Mesenchymal stem cell (in vitro differentiated cells and primary cell): ENCODE measurements around the gene IL1A.

Experiments
- DNase-seq: peaks from one replicate; pipeline ENCODE4 v3.0.0-alpha.2; 2013
- H2AFZ ChIP-seq: one replicate; pipeline ENCODE4 v1.6.1; 2013; ENCODE audit warnings: low read depth, mild to moderate bottlenecking, control low read depth, inconsistent platforms, low read length, moderate library complexity
- H2AK5ac ChIP-seq: 2 replicates; pipeline ENCODE4 v1.6.1; 2013; ENCODE audit warnings: low read length, moderate library complexity, mild to moderate bottlenecking, inconsistent platforms; ENCODE audit not compliant: severe bottlenecking
- H2BK120ac ChIP-seq: one replicate; pipeline ENCODE4 v1.6.1; 2013; ENCODE audit warnings: low read depth, mild to moderate bottlenecking, inconsistent platforms, low read length, moderate library complexity
- H2BK12ac ChIP-seq, 2 experiments: one replicate each; pipeline ENCODE4 v1.6.1; 2013; ENCODE audit warnings: inconsistent platforms in 2 of 2, low read length in 2 of 2, mild to moderate bottlenecking in 2 of 2, moderate library complexity in 2 of 2, control low read depth in 1 of 2
- H2BK15ac ChIP-seq: one replicate; pipeline ENCODE4 v1.6.1; 2013; ENCODE audit warnings: mild to moderate bottlenecking, low read depth, inconsistent platforms; ENCODE audit not compliant: poor library complexity, severe bottlenecking
- H2BK5ac ChIP-seq: 2 replicates; pipeline ENCODE4 v1.6.1; 2013; ENCODE audit warnings: low read depth, mild to moderate bottlenecking, low read length, control low read depth, inconsistent platforms; ENCODE audit not compliant: poor library complexity, severe bottlenecking
- H3K14ac ChIP-seq, 2 experiments: one replicate each; pipeline ENCODE4 v1.6.1; 2013; ENCODE audit warnings: inconsistent platforms in 2 of 2, low read length in 2 of 2, control low read depth in 1 of 2, mild to moderate bottlenecking in 1 of 2, moderate library complexity in 1 of 2
- H3K18ac ChIP-seq, 2 experiments: one replicate each; pipeline ENCODE4 v1.6.1; 2013; ENCODE audit warnings: inconsistent platforms in 2 of 2, low read length in 2 of 2, control low read depth in 1 of 2, low read depth in 1 of 2, mild to moderate bottlenecking in 1 of 2
- H3K23ac ChIP-seq, 2 experiments: one replicate each; pipeline ENCODE4 v1.6.1; 2013; ENCODE audit warnings: inconsistent platforms in 2 of 2, low read length in 2 of 2, mild to moderate bottlenecking in 2 of 2, moderate library complexity in 2 of 2, control low read depth in 1 of 2
- H3K27ac ChIP-seq: 2 replicates; pipeline ENCODE4 v1.5.1; 2013; ENCODE audit warnings: mild to moderate bottlenecking, moderate library complexity, low read length, control low read depth, inconsistent platforms; ENCODE audit not compliant: poor library complexity, severe bottlenecking
- H3K27me3 ChIP-seq, 2 experiments: 2 replicates each; pipeline versions ENCODE4 v1.6.1 to v1.7.0; 2013; ENCODE audit warnings: low read length in 2 of 2, mild to moderate bottlenecking in 2 of 2, moderate library complexity in 2 of 2, control low read depth in 1 of 2, inconsistent platforms in 1 of 2; ENCODE audit not compliant: control insufficient read depth in 1 of 2, insufficient read depth in 1 of 2
- H3K36me3 ChIP-seq, 2 experiments: 2 replicates each; pipeline versions ENCODE4 v1.6.1 to v1.7.0; 2013; ENCODE audit warnings: low read length in 2 of 2, control low read depth in 1 of 2, inconsistent platforms in 1 of 2, low read depth in 1 of 2, mild to moderate bottlenecking in 1 of 2; ENCODE audit not compliant: insufficient read depth in 2 of 2, control insufficient read depth in 1 of 2
- H3K4ac ChIP-seq, 2 experiments: one replicate each; pipeline ENCODE4 v1.6.1; 2013; ENCODE audit warnings: inconsistent platforms in 2 of 2, low read length in 2 of 2, mild to moderate bottlenecking in 2 of 2, moderate library complexity in 2 of 2, control low read depth in 1 of 2, low read depth in 1 of 2
- H3K4me1 ChIP-seq: 2 replicates; pipeline ENCODE4 v1.6.1; 2013; ENCODE audit warnings: low read depth, low read length, control low read depth; ENCODE audit not compliant: control insufficient read depth, insufficient read depth
- H3K4me2 ChIP-seq: 2 replicates; pipeline ENCODE4 v1.6.1; 2013; ENCODE audit warnings: low read length, mild to moderate bottlenecking, inconsistent platforms; ENCODE audit not compliant: poor library complexity, severe bottlenecking
- H3K4me3 ChIP-seq, 2 experiments: 2 replicates each; pipeline versions ENCODE4 v1.5.1 to v1.7.0; 2013; ENCODE audit warnings: low read length in 2 of 2, mild to moderate bottlenecking in 2 of 2, control low read depth in 1 of 2, low read depth in 1 of 2; ENCODE audit not compliant: insufficient read depth in 1 of 2
- H3K79me1 ChIP-seq: replicated peaks from 2 replicates; pipeline ENCODE4 v1.6.1; 2013; ENCODE audit warnings: mild to moderate bottlenecking, control low read depth, low read length, inconsistent platforms; ENCODE audit not compliant: poor library complexity, severe bottlenecking
- H3K9ac ChIP-seq: 2 replicates; pipeline ENCODE4 v1.7.0; 2013; ENCODE audit warnings: mild to moderate bottlenecking, low read length, moderate library complexity
- H3K9me3 ChIP-seq: 2 replicates; pipeline ENCODE4 v1.7.0; 2013; ENCODE audit warnings: mild to moderate bottlenecking, low read length; ENCODE audit not compliant: control insufficient read depth
- H4K8ac ChIP-seq: one replicate; pipeline ENCODE4 v1.6.1; 2013; ENCODE audit warnings: inconsistent platforms, mild to moderate bottlenecking, low read length, moderate library complexity
- H4K91ac ChIP-seq: one replicate; pipeline ENCODE4 v1.6.1; 2013; ENCODE audit warnings: mild to moderate bottlenecking, low read length, inconsistent platforms
- WGBS: methylation state at CpG from one replicate; pipeline ENCODE4 v1.1.7; 2013; ENCODE audit warnings: mixed read lengths; 5-methylcytosine and 5-hydroxymethylcytosine counted together

Gene IL1A

DNA sequence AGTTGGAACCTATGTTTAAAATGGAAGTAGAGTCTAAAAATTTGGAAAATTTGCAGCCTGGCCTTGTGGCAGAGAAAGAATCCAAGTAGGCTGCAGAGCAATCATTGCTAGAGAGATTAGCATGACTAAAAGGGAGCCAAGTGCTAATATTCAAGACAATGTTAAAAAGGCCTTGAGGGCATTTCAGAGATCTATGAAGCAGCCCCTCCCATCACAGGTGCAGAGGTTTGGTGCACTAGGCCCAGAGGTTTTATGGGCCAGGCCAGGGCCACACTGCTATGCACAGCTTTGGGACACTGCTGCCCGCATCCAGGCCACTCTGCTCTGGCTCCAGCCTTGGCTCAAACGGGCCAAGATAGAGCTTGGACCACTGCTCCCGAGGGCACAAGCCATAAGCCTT lies 6.7 kb upstream of the IL1A start:
- no peaks in the 10 kb centered on the region for H3K27me3 ChIP-seq
- no peak overlapping the region for H3K4ac ChIP-seq
- no peak overlapping the region for H2BK5ac ChIP-seq
- no peak overlapping the region for H3K4me2 ChIP-seq
- no peak overlapping the region for H4K8ac ChIP-seq
- no peak overlapping the region for H2BK12ac ChIP-seq
- 87% methylated on average over 3 of the region's 3 CpGs for WGBS
- no peak overlapping the region for H3K23ac ChIP-seq
- no peaks in the 10 kb centered on the region for H3K79me1 ChIP-seq
- H2BK15ac ChIP-seq: no peak overlapping the region
- no peak overlapping the region for H3K9ac ChIP-seq
- no peak overlapping the region for H2AK5ac ChIP-seq
- H3K14ac ChIP-seq: no peak overlapping the region
- DNase-seq: no peak
- H2BK120ac ChIP-seq: no peak overlapping the region
- H3K27ac ChIP-seq: no peak overlapping the region
- no peaks in the 10 kb centered on the region for H3K4me1 ChIP-seq
- no peak overlapping the region for H4K91ac ChIP-seq
- H3K9me3 ChIP-seq: no peaks in the 10 kb centered on the region
- H3K18ac ChIP-seq: no peak overlapping the region
- H3K36me3 ChIP-seq: no peaks in the 10 kb centered on the region
- H2AFZ ChIP-seq: no peak overlapping the region
- H3K4me3 ChIP-seq: no peak overlapping the region

DNA sequence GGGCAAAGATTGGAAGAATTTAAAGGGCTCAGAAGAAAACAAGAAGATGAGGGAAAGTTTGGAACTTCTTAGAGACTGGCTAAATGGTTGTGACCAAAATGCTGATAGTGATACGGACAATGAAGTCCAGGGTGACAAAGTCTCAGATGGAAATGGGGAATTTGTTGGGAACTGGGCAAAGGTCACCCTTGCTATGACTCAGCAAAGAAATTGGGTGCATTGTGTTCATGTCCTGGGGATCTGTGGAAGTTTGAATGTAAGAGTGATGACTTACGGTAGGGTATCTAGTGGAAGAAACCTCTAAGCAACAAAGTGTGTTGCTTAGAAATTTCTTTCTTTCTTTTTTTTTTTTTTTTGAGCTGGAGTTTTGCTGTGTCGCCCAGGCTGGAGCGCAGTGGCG lies 6.0 kb upstream of the IL1A start:
- no peak overlapping the region for H2AFZ ChIP-seq
- WGBS: 98% methylated on average over 4 of the region's 5 CpGs
- H3K9ac ChIP-seq: no peak overlapping the region
- H2BK5ac ChIP-seq: no peak overlapping the region
- no peaks in the 10 kb centered on the region for H3K36me3 ChIP-seq
- no peak overlapping the region for H4K91ac ChIP-seq
- no peak overlapping the region for H3K27ac ChIP-seq
- H3K9me3 ChIP-seq: no peaks in the 10 kb centered on the region
- no peak overlapping the region for H3K23ac ChIP-seq
- DNase-seq: no peak
- no peak overlapping the region for H3K14ac ChIP-seq
- no peaks in the 10 kb centered on the region for H3K27me3 ChIP-seq
- H3K18ac ChIP-seq: no peak overlapping the region
- H2BK120ac ChIP-seq: no peak overlapping the region
- H2BK12ac ChIP-seq: no peak overlapping the region
- H3K4me2 ChIP-seq: no peak overlapping the region
- no peak overlapping the region for H4K8ac ChIP-seq
- no peaks in the 10 kb centered on the region for H3K79me1 ChIP-seq
- H2AK5ac ChIP-seq: no peak overlapping the region
- no peak overlapping the region for H2BK15ac ChIP-seq
- H3K4ac ChIP-seq: no peak overlapping the region
- H3K4me3 ChIP-seq: no peak overlapping the region
- no peaks in the 10 kb centered on the region for H3K4me1 ChIP-seq

DNA sequence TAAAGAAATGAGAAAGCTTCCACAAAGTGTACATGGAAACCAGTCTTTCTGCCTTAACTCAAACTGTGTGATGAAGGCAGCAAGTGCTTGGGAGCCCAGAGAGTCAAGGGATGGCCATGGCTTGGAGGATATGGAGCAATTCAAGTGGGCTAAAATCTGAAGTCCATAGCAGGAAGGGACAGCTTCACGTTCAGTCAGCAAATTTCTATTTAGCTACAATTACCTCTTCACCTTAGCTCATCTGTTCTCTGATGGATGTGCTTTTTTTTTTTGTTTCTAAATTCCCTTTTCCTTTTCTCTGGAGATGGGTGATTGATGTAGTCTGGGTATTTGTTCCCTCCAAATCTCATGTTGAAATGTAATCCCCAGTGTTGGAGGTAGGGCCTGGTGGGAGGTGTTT lies 4.9 kb upstream of the IL1A start:
- H3K4ac ChIP-seq: no peak overlapping the region
- DNase-seq: no peak
- no CpG with 5 or more reads among the region's 1 CpG for WGBS
- H2BK12ac ChIP-seq: no peak overlapping the region
- H3K9ac ChIP-seq: no peak overlapping the region
- H3K36me3 ChIP-seq: no peaks in the 10 kb centered on the region
- no peaks in the 10 kb centered on the region for H3K4me1 ChIP-seq
- H3K27ac ChIP-seq: no peak overlapping the region
- no peaks in the 10 kb centered on the region for H3K27me3 ChIP-seq
- H2BK15ac ChIP-seq: no peak overlapping the region
- no peak overlapping the region for H3K4me2 ChIP-seq
- no peaks in the 10 kb centered on the region for H3K9me3 ChIP-seq
- no peak overlapping the region for H3K14ac ChIP-seq
- no peak overlapping the region for H4K91ac ChIP-seq
- H2BK5ac ChIP-seq: no peak overlapping the region
- H2BK120ac ChIP-seq: no peak overlapping the region
- H3K79me1 ChIP-seq: no peaks in the 10 kb centered on the region
- no peak overlapping the region for H2AFZ ChIP-seq
- H3K18ac ChIP-seq: no peak overlapping the region
- no peak overlapping the region for H4K8ac ChIP-seq
- no peak overlapping the region for H3K23ac ChIP-seq
- no peak overlapping the region for H3K4me3 ChIP-seq
- no peak overlapping the region for H2AK5ac ChIP-seq

DNA sequence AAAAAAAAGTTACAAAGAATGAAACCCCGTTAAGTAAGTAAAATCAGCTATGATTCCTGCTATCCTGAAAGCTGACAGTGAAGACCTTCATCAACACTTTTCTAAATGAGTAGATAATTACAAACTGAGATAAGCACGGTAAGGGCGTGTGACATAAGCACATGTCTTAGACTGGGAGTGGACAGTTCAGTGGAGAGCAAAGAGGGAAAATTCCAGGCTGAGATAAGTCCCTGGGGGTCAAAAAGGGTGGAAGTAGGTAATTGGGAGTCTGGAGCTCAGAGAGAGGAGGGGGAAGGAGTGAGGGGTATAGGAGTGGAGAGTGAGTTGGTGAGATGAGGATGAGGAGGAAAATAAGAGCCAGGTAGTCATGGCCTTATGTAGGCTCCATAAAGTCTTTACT lies 4.4 kb upstream of the IL1A start:
- no peak overlapping the region for H3K18ac ChIP-seq
- H3K27me3 ChIP-seq: no peaks in the 10 kb centered on the region
- H2BK12ac ChIP-seq: no peak overlapping the region
- H3K9me3 ChIP-seq: no peaks in the 10 kb centered on the region
- no peak for DNase-seq
- H2AK5ac ChIP-seq: no peak overlapping the region
- H3K27ac ChIP-seq: no peak overlapping the region
- H3K23ac ChIP-seq: no peak overlapping the region
- WGBS: 68% methylated on average over 2 of the region's 3 CpGs
- H3K4me1 ChIP-seq: no peaks in the 10 kb centered on the region
- H4K91ac ChIP-seq: no peak overlapping the region
- H4K8ac ChIP-seq: no peak overlapping the region
- H2BK120ac ChIP-seq: no peak overlapping the region
- H3K4me3 ChIP-seq: no peak overlapping the region
- no peak overlapping the region for H2AFZ ChIP-seq
- H3K14ac ChIP-seq: no peak overlapping the region
- no peak overlapping the region for H3K9ac ChIP-seq
- H3K4ac ChIP-seq: no peak overlapping the region
- H3K4me2 ChIP-seq: no peak overlapping the region
- H2BK5ac ChIP-seq: no peak overlapping the region
- no peaks in the 10 kb centered on the region for H3K36me3 ChIP-seq
- H3K79me1 ChIP-seq: no peaks in the 10 kb centered on the region
- H2BK15ac ChIP-seq: no peak overlapping the region
